Measurements from ENCODE around the gene RAB7B.

The RAB7B gene

DNA sequence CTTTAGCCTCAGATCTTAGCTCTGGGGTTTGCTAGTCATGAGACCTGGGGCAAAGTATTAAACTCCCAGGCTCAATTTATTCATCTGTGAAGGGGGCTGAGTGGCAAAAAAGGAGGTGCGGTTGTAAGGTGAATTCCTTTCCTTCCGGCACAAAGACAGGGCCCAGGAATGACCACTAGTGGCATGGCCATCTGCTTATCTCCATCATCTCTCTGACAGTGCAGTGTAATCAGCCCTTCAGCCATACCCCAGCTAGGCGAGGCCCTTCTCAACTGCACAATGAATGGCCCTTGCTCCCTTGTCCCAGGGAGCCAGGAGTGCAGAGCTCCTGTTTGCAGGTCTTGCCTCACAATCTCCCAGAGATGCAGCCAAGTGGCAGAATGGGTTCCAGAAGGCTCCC is 54.3 kb downstream of the RAB7B start:
- DNase-seq (ENCODE audit: low read depth): no peak

DNA sequence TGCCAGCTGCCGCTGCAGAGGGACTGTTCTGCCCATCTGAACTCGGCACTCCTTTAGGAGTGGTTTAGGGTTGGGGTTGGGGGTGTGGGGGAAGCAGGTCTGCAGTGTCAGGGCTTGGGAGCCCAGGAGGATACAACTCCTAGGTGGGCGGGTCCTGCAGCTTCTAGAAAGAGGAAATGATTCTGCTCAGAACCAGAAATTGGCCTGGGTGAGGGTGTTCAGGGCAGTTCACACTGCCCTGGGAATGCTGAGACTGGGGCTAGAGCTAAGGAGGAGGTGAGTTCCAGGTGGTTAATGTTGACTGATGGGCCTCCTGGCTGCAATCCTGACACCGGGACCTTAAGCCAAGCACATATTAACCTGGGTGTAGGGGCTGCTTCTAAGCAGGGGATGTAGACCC is 55.2 kb downstream of the RAB7B start:
- no peak for DNase-seq (ENCODE audit: low read depth)

DNA sequence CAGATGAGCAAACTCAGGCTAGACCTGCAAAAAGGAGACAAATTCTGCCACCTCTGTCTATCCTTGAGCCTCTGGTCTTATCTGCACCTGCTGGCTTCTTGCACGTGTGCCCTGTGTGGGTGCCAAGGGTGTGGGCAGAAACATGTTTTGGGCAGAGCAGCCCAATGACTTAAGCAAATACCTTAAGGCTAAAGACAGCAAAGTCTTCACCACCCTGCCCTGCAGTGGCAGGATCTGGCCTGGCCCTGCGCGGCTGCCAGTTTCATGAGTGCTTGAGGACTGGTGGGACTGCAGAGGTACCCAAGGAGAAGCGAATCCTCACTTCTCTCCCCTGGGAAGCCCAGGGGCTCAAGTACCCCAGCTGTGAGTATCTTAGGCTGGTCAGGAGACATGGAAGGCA is 56.2 kb downstream of the RAB7B start:
- no peak for DNase-seq (ENCODE audit: low read depth)

DNA sequence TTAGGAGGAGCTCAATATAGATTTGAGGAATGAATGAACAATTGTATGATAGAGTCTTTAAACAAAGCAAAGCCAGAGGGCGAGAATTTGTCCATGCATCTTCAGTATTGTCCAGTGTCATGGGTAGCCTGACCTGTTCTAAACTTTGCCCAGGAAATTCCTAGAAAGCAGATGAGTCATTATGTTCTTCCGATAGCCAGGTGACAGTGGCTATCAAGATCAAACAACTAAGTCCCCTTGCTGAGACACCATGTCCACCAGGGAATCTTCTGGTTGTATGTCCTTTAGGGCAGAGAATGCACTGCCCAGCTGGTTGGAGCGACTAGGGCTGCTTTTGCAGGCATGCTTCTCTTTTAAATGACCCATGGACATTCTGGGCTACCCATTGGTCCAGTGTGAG is 58.1 kb downstream of the RAB7B start:
- DNase-seq (ENCODE audit: low read depth): no peak

DNA sequence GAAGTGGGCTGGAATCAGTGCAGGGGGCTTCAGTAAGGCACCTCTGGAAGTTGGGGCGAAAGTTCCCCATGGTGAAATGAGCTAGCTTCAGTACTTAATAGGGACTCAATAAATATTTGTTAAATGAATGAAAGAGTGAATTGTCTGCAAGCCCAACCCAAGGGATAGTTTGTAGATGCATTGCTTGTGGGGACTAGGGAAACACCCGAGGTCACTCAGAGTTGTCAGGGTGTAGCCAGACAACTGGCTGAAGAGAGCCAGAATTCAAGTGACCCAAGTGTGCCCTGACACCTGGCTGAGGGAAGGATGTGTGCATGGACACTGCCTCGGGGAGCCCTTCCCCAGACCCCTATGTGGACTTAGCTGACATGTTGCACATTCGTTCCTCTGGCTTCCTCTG is 58.7 kb downstream of the RAB7B start:
- no peak for DNase-seq (ENCODE audit: low read depth)

DNA sequence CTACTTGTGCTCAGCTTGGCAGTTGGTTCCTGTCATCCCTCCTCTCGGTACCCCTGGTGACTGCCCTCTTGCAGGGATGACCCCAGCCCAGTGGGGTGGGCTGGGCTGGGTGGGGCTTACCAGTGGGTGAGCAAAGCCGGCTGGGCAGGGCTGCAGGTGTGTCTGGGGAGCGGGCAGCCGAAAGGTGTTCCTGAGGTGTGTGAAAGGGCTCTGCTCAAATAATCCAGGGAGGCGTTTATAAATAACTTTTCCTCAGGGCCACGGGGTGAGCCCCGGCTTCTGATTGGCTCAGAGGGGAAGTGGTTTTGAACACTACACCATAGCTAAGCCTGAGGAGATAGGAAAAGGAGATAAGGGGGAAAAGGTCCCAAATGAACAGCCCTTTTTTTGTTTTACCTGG is 60.0 kb downstream of the RAB7B start, which contains the start of gene SLC26A9:
SLC26A9 (minus strand) TSS at position 212 of the 400 bp plus-strand sequence. CDS start 7,636 bp downstream, outside the sequence.
- no peak for DNase-seq (ENCODE audit: low read depth)

DNA sequence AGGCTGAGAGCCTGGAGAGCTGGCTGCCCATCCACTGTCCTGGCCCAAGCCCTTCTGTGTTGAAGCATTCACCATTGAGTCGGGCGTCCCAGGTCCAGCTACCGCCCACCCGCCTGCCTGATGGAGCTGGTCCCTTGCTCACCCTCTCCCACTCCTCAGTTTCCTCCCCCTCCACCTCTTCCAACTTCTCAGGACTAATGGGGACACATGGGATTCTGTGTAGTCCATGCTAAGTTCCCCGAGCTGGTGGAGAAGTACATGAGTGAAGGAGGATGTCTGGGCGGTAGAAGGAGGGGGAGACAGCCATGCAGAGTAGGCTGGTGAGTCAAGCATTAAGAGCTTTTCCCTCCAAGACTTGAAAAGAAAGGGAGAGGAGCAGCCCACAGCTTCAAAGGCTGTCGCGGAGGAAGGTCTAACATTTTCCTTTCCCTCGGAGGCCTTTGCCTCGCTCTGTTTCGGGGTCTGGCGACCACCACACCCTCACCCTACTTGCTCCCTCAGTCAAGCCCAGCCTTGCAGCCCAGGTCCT is 60.5 kb downstream of the RAB7B start:
- no peak for DNase-seq (ENCODE audit: low read depth)

DNA sequence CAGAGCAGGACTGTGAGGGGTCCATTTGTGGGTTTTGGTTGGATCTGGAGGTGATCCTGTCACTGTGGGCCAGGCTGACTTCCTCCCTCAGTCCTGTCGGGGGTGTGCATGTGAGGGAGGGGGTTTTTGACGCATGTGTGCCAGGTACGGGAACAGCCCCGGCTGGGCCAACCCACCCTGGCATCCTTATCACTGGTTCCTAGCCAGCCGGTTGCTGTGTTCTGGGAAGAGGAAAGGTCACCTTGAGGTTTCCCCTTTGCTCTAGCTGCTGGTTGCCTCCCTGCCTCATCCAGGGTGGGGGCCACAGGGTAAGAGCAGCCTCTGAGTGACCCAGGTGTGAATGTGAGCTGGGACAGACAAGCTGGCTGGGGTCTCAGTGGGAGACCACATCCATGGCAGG is 62.5 kb downstream of the RAB7B start:
- no peak for DNase-seq (ENCODE audit: low read depth)

DNA sequence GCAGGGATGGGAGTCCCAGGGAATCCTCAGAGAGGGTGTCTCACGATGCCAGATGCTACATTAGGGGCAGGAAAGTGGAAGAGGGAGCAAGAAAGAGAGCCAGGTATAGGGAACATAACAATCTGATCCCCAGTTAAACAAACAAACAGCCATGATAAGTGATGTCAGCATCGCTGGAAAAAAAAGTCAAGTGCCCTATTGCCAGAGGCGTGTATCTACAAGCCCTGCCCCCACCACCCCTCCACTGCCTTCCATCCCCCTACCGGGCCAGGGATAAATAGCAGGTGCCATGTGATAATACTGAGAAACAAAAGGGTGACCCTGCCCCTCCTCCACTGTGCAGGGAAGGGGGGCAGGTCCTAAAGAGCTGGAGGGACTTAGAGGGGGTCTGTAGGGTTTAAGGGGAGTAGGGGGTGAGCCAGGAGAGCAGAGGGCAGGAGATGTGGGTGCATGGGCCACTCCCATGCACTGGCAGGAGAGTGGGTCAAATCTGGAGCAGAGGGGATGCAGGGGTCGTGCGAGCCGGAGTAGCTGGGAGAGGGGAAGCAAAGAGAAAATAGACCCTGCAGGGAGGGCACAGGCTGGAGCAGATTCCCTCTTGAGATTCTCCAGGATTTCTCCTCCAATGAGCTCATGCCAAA is 63.4 kb downstream of the RAB7B start:
- no peak for DNase-seq (ENCODE audit: low read depth)

DNA sequence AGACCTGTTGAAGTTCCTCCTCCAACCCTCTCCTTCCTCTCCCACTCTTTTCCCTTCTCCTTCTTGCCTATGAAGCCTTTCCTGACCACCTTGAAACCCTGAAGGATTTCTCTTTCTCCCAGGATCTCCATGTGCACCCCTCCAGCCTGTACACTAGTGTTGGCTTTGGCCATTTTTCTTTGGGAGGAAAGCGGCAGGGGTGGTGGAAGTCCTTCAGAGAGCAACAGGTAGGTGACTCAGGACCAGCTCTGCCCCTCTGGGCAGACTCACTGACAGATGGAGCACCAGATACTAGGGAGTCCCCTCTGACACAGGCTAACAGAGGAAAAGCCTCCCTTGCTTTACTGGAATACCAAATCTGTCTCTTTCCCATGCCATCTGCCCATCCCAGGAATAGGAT is 64.5 kb downstream of the RAB7B start:
- no peak for DNase-seq (ENCODE audit: low read depth)

DNA sequence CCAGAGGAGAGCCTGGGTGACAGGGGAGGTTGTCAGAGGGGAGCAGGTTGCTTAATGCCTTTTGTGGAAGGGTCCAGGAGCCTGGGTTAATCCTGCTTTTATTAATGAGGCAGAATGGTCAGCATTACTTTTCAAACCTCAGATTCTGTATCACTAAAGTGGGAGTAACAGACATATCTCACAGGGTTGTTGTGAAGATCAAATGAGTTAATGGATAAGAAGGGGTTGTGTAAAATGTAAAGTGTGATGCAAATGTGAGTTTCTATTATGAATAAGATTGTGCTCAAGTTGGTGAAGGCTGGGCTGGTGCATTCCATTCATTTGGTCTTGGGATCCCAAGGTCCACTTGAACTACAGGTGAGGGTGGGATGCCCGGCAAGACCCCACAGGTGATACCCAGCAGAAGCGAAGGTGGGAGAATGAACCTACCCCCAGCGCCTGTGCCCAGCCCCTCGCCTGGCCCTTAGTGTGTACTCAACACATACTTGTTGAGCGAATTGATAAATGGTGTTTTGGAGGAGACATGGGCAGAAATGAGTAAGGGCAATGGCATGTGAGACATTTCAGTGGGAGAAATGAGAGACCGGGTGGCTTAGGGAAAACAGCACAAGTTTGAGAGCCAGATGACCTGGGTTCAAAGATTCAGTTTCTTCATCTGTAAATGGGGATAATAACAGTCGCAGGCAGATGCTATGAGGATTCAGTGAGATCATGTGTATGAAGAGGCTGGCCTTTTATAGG is 66.2 kb downstream of the RAB7B start:
- no peak for DNase-seq (ENCODE audit: low read depth)

DNA sequence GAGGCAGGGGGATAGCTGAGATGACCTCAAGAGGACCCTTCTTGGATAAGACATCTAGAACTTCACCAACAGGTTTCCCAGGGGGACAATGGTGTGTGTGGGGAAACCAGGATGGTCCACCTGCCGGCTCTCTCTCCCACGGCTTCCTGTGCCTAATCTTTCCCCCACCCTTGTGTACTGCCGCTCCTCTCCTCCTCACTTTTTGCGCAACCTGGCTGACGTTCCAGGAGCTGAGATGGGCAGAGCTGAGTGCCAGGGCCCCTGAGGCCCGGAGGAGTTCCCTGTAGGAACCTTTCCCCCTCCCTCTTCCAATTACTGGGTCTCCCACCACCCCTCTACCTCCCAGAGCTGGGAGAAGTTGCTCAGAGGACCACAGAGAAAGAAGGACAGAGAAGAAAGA is 66.9 kb downstream of the RAB7B start:
- DNase-seq (ENCODE audit: low read depth): no peak

DNA sequence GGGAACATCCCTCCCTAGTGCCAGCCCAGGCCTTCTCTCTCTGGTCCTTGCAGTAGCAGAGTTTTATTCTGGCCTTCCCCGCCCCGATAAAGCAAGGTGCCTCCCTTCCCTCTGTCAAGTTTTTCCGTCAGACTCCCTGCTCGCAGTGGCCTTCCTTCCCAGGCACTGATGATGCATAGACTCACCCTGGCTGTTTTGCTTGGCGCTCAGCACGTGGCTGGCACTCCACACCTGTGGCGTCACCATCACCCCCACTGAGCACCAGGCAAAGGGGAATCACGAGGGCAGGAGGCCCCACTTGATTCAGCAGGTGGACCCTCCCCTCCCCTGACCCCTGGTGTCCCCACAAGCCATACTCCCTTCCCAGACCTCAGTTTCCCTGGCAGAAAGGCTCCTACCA is 67.3 kb downstream of the RAB7B start:
- DNase-seq (ENCODE audit: low read depth): no peak

DNA sequence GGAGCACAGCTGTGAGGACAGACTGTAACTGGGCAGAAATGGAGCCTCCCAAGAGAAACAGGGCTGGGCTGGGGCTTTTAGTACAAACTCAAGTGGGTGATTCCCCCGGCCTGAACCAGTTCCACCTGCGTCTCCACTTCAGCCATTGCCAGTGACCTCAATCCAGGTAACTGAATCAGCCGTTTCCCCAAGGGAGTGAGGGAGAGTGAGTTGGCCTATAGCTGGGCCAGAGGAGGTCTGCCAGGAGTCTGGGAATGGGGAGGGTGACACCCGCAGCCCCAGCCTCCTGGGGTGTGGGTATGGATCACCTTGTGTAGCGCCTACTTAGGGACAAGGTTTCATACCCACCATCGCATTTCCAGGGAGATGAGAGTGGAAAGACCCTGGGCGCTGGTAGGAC is 68.4 kb downstream of the RAB7B start:
- DNase-seq (ENCODE audit: low read depth): no peak

DNA sequence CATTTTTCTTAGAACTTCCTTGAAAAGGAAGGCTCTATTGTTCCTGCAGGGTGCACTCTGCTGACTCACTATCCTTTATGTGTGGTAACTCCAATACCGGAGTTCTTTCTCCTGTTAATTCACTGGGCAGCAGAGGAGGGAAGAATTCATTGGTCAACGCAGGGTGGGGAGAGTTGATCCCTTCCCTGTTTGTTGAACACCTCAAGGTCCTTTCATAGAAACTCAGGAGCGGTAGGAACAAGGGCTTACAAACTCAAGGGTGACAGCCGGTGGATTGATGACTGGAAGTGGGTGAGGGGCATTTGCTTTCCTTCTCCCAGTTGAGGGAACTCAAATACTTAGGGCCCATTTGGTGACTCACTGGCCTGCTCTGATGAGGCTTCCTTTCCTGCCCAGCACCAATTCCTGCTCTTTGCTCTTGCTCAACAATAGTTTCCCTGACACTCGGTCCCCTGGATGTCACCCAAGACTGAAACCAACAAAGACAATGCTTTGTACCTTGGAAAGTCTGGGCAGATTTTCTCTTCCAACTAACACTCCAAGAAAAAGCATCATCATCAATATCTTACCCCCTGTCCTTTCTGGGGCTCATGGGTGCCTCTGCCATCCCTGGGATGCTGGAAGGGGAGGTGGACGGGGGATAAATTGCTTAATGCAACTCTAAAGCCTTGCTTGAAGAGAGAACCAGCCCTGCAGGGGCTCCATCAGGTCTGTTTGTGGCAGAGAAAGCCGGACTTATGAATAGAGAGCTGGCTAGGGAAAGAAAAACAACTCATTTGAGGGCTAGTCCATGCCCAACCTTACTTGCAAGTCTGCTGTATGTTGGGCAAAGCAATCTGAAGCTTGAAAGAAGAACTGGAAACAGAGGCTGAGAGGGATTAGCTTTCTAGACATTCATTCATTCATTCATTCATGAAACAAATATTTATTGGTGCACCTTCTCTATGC is 69.2 kb downstream of the RAB7B start:
- no peak for DNase-seq (ENCODE audit: low read depth)

DNA sequence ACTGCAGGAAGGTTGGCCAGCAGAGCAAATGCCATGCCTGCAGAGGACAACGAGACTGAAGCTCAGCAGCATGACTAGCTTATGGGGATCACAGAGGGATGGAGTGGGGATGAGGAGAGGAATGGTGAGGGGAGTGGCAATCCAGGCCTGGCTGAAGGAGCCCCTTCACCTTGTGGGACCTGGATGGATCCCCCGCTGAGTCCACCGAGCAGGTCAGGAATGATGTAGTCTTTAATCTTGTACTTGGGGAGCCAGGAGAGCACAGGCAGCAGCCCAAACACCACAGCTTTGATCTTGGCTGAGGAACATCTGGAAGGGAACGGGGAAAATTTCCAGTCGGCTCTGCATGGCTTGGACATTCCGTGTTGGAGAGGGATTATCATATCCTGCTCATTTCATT is 70.4 kb downstream of the RAB7B start:
- no peak for DNase-seq (ENCODE audit: low read depth)

DNA sequence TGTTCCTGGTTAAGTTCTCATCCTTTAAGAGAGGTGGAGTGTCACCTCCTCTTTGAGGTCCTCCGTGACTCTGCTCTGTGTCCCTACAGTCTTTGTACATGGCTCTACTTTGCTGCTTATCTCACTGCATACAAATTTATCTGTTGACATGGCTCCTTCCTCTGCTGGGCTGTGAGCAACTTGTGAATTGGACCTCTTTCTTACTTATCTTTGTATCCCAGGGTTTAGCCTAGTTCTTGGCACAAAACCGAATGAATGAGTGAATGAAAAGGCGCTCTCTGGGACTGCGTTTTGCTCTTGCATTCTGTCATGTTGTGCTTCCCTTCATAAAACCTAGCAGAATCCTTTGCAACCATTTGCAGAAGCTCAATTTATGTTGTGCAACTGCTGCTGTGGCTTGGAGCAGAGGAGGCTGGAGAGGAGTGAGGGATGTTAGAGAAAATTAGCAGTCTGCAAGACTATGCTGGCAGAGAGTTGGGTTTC is 72.4 kb downstream of the RAB7B start:
- DNase-seq (ENCODE audit: low read depth): no peak

DNA sequence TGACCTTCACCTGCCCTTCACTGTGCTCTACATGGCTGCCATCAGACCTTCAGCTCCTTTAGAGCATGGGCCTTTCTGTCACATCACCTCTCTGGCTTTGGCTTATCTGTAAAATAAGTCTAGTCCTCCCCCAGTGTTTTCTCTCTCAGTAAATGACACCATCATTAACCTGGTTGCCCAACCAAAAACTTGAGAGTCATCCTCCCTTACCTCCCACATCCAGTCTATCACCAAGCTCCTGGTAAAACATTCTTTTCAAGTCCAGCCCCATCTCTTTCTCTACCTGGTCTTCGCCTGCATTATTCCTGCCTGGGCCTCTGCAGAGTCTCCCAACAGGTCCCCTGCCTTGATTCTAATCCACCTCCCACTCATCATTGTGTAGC is 73.0 kb downstream of the RAB7B start:
- no peak for DNase-seq (ENCODE audit: low read depth)

DNA sequence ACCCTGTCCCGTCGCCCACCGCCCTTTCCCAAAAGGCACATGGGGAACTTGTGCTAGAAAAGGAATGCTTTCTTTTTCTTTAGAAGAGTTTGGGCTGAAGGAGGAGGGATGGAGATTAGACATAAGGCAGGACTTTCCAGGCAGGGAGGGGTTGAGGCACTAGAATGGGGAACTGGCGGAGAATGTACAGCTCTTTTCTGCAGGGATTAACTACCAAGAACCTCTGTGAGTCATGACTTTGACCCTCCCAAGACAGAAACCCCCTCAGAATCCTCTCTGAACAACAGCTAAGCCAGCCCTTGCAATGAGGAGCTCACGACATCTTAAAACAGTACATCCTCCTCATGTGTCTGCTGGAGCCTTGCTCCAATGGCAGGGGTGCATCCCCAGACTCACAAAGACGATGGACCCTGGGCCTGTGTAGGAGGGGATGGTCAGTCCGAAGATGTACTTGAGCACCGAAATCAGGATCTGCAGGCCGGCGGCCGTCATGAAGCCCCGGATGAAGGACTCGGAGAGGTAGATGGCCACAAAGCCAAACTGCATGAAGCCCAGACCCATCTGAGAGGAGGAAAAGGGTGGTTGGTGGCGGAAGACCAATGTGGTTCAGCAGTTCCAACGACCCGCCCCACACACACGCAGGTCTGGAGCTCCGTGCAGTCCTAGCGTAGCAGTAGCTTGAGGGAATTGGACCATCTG is 73.5 kb downstream of the RAB7B start:
- no peak for DNase-seq (ENCODE audit: low read depth)

DNA sequence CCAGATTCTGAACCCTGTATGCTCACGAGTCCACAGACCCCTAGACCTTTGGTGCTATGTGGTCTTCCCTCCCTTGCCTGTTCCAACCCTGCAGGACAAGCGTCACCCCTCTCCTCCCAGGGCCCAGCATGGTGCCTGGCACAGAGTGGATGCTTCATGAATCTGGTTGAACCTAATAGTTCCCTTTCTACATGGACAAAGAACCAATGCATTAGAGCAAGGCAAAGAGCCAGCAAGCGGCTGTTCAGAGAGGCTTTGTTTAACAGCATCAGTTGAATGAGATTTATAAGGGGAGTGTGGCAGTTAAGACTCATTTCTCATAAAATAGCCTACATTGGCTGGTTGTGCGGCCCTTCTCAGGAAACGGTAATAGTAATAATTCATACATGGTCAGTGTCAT is 74.9 kb downstream of the RAB7B start:
- DNase-seq (ENCODE audit: low read depth): no peak

DNA sequence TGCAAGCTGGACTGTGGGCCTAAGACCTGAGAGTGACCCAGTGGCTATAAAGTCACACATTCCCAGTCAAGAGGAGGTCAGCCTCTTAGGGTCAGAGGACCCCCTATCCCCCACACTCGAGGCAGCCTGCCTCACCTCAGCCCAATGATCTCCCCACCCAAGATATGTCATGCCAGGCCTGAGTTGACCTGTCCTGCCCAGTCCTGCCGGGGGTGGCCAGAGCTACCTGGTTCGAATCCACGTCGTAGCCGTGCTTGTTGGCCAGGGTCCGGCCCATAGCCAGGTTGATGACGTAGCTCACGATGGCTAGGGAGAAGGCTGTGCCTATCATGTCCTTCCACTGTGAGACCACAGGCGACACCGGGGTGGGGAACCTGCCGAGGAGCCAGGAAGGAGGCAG is 75.5 kb downstream of the RAB7B start:
- DNase-seq (ENCODE audit: low read depth): no peak

DNA sequence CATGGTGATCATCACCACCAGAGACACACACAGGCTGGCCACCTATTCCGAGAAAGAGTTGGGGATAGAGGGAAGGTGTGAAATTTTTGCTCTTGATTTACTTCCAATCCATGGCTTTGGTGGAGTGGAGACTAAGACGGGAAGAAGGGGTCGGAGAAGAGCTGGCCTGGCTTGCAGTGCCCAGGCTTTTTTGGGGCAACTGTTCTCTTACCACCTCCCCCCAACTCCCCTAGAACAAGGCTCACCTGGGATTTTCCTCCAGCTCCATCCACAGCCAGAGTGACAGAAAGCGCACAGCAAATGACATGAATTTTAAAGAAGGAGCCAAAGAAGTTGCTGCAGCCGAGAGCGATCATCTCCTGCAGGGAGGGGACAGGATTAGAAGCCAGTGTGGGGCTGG is 75.9 kb downstream of the RAB7B start:
- DNase-seq (ENCODE audit: low read depth): no peak

Data from stimulated activated CD8-positive, alpha-beta memory T cell treated with anti-CD3 and anti-CD28 coated beads, Interleukin-12 subunit alpha, Interleukin-12 subunit beta, amount 100 ng/mL, for 4 hours (primary cell).